ENCODE measurements around the gene NAALADL2.

GRCh38 chr3:175598740-175599139 lies 739.6 kb downstream of the NAALADL2 start:
- TF ChIP-seq CTCF (IDR thresholded peaks at IDR 0.05; ENCODE audit: low read depth, low read length), result no peak
- TF ChIP-seq EZH2phosphoT487 (IDR thresholded peaks at IDR 0.05; ENCODE audit: low read depth), result no peak

All from OCI-LY3 (cell line).